ENCODE data around the gene OSBPL6.

The OSBPL6 gene

DNA sequence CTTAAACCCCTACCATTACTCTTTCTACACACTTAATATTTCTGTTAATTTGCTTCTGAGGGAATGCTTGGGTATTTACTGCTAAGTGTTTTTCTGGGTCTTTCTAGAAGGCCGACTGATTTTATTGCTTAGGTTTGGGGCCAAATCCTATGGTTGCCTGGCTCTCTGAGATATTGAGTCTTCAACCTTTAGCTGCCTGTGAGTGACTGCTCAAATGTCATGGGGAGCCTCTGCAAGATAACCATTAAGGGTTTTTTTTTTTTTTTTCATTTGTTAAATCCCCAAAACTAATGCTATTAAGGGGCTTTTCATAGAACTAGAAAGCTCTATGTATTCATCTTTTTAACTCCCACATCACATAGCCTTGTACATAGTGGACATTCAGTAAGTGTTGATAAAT is 5.0 kb downstream of the OSBPL6 start:
- no peak for DNase-seq

DNA sequence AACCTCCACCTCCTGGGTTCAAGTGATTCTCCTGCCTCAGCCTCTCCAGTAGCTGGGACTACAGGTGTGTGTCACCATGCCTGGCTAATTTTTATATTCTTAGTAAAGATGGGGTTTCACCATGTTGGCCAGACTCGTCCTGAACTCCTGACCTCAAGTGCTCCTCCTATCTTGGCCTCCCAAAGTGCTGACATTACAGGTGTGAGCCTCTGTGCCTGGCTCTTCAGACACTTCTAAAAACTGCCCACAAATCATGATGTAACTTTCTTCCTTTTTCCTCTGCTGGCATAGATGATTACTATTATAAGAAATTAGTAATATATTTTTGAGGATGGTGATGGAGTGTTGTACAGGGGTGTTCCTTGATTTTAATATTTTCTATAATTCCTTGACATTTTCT is 6.0 kb downstream of the OSBPL6 start:
- no peak for DNase-seq

DNA sequence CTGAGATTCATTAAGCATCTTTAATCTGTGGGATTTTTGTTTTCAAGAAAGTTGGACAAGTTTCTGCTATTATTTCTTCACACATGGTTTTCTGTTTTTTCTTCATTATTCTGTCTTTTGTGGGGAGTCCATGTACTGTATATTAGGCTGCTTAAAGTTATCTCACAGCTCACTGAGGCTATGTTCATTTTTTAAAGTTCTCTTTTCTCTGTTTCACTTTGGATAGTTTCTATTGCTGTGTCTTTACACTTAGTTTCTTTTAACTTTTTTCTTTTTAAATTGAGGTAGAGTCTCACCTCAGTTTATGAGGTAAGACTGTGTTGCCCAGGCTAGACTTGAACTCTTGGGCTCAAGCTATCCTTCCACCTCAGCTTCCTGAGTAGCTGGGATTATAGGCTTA is 8.6 kb downstream of the OSBPL6 start:
- DNase-seq = no peak

DNA sequence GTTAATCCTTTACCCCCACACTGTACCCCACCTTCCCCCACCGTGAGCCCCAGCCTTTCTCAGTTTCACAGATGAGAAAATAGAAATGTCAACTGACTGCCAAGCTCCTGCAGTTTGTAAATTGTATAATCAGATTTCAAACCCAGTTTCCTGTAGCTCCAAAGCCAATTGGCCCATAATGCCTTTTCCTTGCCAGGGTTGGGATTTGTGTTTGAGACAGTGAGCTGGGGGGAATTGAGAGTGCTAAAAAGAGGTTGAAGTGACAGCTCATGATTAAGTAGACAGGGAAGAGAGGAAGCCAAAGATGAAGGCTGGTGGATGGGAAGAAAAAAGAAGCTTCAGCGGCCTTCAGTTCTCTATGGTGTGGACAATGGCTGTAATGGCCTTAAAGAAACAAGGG is 10.7 kb downstream of the OSBPL6 start:
- DNase-seq = no peak

DNA sequence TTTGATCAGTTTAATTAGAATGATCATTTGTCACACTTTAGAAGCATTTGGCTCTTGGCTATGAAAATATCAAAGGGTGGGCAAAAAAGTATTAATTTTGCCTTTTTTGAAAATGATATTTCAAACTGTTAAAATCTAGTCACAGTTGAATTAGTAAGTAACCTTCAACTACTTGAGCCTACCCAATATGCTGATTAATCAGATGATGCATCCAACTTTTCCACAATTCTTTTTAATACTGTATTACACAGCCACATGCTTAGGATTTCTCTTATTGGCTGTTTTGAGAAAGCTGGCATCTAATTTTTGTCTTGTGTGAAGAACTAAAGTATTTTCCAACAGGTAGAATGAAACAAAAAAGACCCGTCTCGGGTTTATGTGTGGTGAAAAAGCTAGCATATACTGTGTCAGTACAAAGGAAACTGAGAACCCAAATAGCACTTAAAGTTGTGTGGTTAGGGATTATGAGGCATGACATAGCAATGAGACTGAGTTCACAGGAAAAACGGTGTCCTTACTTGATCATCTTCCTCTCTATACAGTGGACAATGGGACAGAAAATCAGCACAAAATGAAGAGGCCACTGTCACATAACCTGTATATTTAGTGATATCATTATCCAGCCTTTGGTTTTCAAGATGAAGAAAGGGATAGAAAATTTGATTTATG is 11.7 kb downstream of the OSBPL6 start:
- DNase-seq = peak; percentile 72

DNA sequence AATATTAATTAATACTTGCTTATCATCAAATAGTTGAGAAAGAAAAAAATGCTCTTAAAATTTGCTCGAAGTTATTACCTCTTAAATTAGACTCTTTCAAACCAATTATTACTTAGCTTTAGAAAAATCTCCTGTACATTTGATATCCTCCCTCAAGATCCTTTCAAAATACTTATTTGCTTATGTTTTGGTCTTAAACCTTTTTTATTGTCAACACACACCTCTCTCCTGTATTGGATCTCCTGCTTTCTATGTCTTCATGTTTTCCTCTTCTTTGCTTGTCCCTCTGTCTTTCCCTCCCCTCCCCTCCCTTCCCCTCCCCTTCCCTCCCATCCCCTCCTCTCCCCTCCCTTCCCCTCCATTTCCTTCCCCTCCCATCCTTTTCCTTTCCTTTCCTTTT is 14.0 kb downstream of the OSBPL6 start:
- no peak for DNase-seq

DNA sequence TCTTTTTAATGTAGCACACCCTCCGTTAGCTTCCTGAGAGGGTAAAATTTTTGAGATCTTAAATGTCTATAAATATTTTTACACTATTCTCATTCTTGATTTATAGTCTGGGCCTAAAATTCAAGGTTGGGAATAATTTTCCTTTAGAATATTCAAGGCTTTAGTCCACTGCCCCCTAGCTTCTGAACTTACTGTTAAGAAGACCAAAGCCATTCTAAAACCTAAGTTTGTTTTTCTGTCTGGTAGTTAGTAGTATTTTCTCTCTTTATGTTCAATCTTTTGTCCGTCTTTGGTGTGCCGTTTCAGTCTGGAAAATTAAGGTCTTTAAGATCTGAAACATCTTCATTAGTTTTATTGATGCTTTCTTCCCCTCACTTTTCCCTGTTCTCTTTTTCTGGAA is 14.5 kb downstream of the OSBPL6 start:
- no peak for DNase-seq

DNA sequence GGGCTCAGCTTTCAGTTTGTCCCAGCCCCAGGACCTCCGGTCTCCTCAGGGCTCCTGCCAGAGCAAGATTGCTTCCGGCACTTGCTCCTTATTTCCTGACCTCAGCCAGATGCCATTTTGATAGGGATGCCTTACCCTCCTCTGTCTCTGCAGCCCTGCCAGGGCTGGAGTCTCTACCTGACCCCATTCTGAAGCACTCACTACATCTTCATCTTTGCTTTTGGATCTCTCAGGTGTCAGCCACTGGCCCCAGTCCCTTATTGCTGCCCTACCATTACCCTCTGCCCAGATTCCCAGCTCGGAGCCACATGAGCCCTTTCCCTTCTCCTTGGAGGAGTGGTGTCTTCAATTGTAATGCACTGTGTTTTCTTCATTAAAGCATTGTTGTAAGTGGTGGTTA is 17.1 kb downstream of the OSBPL6 start:
- no peak for DNase-seq

DNA sequence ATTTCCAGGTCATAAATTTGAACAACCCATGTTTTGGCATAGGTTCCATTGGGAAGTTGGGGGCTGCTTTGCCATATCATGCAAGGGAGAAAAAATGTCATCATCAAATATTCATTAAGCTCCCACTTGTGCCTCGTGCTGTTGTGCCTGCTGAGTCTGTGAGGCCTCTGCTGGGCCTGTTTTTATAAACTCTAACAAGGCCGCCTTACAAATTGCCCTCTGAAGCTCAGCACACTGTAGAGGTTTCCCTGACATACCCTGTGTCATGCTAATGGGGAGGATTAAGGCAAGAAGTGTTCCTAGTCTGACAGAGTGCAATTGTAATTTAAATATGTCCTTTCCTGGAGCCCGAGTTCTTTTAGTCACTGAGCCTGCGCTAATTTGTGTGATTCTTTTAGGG is 17.6 kb downstream of the OSBPL6 start:
- no peak for DNase-seq

DNA sequence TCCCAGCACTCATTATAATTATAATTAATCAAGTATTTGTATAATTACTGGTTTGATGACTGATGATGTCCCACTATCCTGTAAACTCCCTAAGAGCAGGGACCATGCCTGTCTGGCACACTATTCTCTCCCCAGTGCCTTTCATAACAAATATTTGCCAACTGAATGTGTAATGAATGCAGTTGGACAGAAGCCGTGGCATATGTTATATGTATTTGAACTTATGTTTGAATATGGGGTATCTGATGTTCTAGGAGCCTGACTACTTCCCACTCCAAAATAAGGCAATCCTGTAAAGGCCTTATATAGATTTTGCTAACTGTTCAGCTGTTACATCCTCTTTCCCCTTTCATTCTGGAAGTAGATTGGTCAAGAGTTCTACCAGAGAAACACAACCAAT is 19.7 kb downstream of the OSBPL6 start:
- no peak for DNase-seq

DNA sequence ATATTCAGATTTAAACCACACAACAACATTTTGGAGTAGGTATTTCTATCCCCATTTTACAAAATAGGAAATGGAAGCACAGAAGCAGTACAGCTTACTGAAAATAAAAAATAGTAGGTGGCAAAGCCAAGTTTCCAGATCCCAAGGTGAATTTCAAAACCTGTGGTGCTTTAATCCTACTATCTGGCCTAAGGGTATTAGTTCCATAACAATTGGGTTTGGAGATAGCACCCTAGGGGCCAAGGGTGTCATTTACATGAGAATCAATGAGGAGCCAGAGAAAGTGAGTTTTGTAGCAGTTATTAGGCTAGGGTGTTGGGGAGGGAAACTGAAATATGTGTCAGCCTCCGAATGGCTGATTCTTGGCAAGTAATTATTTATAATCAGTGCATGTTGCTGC is 24.9 kb downstream of the OSBPL6 start:
- DNase-seq = no peak

DNA sequence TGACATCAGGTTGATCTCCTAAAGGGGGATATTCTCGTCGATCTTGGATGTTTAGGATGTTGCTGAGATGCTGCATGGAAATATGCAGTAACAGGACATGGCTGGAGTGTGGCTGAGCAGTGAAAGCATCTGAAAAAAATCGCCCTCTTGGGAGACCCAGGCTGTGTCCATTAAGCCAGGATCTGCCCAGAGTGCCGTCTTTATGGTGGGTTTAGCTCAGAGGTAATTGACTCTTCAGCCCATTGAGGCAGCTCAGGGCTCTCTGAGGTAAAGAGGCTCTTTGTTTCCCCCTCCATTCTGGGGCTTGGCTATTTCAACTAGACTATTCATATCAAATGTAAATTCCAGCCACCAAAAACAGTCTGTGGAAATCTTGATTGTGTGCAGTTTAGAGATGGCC is 26.5 kb downstream of the OSBPL6 start:
- no peak for DNase-seq

DNA sequence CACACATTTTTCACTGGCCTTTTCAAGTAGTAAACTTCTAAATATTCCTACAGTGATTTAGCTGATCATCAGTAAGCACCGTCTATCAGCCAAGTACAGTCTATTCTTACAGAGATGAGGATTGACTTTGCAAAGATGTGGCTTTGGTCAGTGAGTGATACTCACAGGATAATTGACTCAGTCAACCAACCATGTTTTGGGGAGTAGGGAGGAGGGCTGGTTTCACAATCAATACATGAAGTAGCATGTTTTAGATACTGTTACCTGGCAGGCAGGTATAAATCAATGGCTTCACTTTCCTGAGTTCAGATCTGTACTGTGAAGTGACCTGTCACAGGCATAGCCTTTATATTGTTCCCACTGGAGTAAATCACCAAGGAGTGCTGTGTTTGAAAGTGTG is 27.2 kb downstream of the OSBPL6 start:
- no peak for DNase-seq

DNA sequence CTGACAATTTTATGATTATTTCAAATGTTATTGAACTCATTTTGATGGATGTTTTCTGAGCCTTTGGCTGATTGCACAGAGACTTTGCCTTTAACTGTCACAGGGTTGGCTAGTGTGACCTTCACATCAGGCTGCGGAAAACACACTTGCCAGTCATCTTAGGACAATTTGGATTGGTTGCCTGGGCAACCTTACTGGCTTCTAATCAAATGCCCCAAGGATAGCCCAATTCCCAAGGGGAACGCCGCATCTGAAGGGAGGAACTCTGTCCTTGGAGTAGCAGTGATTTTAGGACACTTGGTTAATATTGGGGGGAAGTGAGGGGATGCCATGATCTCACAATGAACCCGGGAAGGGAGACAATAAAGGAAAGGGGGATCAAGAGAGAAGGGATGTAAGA is 29.5 kb downstream of the OSBPL6 start:
- DNase-seq = no peak

DNA sequence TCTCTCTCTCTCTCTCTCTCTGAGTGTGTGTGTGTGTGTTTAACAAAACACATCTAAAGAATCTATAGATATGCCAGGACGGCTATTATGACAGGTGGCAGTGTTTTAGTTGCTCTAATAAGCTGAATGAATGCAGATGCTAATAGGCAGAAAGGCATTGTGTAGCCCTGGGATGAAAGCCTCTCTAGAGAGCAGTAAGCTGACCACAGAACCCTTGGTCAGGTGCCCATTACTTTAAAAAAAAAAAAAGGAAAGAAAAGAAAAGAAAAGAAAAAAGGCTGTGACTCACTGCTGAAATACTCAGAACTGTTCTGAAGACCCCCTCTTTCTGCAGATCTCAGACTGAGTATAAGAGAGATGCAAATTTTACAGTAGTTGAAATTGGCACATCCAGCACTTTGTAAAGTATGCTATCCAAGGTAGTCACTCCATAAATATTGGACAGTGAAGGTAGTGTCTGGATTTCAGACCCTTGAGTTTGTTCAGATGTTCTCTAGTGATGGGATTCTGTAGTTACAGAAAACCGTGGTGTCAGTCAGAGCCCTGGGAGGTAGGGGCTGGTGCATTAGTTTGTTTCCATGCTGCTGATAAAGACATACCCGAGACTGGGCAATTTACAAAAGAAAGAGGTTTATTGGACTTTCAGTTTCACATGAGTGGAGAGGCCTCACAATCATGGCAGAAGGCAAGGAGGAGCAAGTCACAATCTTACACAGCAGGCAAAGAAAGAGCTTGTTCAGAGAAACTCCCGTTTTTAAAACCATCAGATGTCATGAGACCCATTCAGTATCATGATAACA is 30.9 kb downstream of the OSBPL6 start:
- peak; percentile 89 for DNase-seq

DNA sequence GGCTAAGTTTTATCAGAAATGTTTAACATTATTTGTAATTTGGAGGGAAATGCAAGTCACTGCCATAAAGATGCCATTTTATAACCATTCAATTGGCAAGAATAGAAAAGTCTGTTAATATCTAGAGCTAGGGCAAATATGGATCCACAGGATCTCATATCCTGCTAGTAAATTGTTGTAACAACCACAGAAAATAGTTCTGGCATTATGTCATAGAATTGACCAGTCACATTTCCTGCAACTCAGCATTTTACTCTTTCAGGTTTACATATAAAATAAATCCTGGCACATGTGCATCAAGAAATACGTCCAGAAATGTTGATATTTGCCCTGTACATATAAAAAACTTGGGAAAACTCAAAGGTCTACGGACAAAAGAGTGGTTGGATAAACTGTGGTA is 32.9 kb downstream of the OSBPL6 start:
- peak; percentile 60 for DNase-seq

DNA sequence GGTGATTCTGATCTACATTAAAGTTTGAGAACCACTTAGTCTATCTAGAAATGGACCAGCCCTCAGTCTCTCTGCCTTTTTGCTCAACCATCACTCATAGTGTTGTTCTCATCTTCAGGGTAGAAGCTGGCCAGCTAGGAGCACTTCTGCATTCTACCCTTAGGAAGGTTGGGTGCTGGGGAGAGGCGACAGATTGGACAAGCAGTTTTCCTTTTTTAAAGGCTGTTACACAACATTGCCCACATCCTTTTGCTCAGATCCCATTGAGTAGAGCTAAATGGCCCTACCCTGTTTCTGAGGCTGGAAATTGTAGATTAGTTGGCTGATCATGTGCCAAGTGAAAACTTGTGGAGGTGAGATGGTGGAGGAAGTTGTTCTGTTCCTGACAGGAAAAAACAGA is 35.6 kb downstream of the OSBPL6 start:
- DNase-seq = no peak

DNA sequence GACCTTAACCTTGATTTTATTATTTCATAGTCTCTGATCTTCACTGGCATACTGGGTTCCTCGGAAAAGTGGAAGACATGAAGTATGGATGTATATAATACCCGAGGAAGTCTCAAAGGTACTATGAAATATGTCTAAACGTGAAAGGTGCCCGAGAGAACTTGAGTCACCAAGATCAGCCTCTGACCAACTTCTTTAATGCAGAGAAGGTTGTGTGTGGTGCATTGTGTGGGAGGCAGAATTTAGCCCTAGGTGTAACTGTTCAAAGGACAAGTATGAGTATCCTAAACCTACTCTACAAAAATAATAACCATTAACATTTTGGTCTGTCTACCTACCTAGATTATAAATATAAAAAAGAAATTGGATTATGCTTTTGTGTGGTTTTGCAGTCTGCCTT is 36.1 kb downstream of the OSBPL6 start:
- no peak for DNase-seq

DNA sequence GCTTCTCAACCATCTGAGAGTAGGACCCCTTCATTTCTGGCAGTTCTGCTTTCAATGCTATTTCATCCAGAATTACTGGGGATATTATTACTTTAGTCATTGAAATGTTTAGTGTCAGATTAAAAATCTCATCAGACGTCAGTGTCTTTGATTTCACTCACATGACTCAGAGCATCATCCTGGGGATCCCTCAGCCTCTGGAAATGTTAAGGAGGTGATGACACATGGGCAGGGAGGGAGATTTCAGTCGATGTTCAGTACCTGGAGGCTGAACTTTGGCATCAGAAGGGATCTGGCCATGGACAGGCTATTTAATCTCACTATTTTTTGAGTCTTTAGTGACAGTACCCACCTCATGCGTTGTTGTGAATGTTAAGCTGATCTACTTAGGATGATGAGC is 39.1 kb downstream of the OSBPL6 start:
- peak; percentile 25 for DNase-seq

DNA sequence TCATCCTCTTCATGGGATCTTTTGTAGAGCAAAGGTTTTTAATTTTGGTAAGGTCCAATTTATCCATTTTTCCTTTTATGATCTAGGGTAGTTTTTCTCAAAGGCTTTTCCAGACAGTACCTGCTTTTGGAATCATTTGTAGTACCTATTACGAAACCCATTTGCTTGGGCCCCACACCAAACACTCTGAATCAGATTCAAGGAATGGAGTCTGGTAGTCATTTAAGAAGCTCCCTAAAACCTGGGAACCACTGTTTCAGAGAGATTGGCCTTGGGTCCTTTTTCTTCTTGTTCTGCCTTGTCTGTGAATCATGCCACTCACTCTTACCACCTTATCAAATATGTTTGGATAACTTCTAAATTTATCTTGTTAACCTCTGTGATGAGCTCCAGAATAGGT is 40.3 kb downstream of the OSBPL6 start:
- peak; percentile 33 for DNase-seq

DNA sequence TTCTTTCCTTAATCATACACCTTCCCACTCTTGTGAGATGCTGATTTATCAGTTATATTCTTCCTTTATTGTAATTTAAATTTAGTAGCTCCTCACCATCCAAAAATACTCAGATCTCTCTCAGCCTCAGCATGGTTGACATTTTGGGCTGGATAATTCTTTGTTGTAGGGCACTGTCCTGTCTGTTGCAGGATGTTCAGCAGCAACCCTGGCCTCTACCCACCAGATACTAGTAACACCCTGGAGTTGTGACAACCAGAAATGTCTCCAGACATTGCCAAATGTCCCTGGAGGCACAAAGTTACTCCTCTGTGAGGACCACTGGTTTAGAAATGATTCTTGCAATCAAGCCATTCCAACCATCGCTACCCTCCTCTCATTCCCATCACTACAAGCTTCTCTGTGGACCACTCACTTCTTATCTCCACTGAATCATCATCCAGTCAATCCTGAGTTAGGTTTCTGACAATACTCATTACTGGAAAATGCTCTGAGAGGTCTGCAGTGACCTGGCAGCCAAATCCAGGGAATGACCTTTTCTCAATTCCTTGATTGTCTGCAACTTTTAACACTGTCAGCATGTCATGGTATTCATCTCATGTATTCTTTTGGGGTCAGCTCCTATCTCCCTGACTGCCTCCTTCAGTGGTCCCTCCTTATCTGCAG is 43.3 kb downstream of the OSBPL6 start:
- DNase-seq = no peak

DNA sequence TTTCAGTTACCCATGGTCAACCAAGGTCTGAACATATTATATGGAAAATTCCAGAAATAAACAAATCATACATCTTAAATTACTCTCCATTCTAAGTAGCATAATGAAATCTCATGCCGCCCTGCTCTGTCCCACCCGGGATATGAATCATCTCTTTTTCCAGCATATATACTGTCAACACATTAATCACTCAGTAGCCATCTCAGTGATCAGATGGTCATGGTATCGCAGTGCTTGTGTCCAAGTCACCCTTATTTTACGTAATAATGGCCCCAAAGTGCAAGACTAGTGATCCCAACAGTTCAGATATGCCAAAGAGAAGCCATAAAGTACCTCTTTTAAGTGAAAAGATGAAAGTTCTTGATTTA is 43.8 kb downstream of the OSBPL6 start:
- peak; percentile 42 for DNase-seq

DNA sequence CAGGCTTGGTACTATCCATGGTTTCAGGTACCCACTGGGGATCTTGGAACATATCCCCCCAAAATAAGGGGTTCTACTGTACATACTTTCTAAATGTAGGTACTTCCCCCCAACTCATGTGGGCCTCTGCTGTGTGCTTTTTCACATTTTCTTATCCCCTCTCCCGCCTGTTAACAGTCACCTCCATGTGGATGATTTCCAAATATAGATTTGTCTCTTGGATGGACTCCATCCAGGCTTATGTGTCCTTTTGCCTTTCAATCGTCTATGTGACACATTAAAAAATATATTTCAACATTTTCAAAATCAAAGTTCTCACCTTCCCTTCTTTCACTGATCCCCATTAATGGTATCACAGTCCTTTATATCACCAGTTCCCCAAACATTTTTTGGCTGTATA is 44.4 kb downstream of the OSBPL6 start:
- no peak for DNase-seq
